HG03095 (cell line): Measurements from ENCODE around the gene QSOX1.
A peak's percentile ranks its signal among the peaks of the same experiment; 100 is the strongest.

Experiments
- ATAC-seq: cut with Tn5 transposase; IDR thresholded peaks from one replicate; pipeline ENCODE4 v1.9.1; 2021; ENCODE audit warnings: moderate library complexity; ENCODE audit not compliant: unreplicated experiment

Gene QSOX1

DNA sequence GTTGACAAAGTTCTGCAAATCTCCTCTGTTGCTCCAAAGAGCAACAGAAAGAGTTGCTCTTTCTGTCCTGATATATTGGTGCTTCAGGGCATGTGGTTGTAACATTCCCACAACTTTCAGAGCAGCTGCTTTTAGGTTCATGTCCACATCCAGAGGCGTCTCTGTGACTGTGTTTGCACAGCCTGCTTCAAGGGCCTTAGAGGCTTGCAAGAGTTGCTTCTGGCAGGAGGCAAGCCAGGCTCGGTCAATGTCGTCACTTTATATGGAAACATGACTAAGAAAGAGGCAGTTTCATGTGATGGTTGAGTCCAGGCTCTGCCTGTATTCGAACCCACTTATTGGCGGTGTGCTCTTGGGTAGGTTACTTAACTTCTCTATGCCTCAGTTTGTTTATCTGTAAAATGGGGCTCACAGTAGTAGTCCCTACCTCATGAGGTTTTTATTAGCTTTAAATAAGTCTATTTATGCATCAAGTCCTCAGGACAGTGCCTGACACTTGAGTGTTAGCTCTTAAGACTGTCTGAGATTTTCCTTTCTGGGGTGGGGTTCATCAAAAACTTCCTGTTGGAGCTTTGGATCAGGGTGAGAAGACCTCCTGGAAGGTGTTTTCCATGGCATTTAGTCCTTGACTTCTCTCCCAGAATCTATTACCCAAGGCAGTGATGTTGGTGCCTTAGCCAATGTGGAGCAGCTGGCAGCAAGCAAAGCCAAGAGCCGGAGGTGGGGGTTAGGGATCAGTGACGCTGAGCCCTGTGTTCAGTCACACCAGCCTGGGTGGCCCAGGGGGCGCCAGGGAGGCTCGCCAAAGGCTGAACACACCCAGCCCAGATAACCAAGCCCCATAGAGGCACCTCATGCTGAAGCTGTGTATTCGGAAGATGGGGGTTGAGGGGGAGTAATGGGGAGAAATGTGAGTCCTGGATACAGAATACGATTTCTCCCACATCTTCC is 94.3 kb downstream of the QSOX1 start:
- no peak for ATAC-seq

DNA sequence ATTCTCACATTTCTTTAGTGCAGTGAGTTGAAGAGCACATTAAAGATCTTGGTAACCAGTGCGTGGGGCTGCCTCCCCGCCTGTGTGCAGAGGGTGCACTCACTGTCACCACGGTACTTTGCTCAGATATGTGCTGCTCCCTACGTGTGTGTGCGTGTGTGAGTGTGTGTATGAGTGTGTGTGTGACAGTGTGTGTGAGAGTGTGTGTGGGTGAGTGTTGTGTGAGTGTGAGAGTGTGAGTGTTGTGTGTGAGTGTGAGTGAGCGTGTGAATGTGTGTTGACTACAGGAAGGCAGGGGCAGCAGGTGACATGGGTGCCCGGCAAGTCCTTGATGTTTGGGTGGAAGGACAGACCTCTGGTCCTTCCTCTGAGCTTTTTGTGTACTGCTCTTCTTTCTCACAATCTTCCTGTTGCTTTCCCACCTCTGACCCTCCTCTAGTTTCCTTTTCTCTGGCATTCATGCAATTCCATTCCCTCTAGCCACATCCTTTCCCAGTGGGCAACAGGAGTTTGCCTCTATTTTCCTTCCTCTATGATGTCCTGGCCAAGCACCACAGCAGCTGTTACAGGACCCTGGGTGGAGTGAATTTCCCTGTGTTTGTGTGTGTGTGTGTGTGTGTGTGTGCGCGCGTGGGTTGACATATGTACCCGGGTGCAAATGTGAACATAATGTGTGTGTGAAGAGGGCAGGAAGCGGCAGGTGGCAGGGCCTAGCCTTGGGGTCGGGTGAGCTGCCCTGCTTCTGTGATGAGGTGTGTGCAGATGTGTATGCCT is 95.2 kb downstream of the QSOX1 start:
- ATAC-seq: no peak

DNA sequence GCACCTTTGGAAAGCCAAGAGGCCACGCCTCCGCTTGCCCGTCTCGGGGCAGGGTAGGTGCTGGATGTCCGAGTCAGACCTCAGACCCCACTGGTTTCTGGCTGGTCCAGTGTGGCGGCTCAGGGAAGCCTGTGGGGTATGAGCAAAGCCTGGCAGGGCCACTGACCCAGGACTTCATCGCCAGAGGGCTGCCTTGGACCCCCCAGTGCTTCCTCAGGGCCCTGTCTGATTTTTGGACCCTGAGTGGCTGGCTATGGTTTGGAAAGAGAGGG is 95.8 kb downstream of the QSOX1 start:
- no peak for ATAC-seq

DNA sequence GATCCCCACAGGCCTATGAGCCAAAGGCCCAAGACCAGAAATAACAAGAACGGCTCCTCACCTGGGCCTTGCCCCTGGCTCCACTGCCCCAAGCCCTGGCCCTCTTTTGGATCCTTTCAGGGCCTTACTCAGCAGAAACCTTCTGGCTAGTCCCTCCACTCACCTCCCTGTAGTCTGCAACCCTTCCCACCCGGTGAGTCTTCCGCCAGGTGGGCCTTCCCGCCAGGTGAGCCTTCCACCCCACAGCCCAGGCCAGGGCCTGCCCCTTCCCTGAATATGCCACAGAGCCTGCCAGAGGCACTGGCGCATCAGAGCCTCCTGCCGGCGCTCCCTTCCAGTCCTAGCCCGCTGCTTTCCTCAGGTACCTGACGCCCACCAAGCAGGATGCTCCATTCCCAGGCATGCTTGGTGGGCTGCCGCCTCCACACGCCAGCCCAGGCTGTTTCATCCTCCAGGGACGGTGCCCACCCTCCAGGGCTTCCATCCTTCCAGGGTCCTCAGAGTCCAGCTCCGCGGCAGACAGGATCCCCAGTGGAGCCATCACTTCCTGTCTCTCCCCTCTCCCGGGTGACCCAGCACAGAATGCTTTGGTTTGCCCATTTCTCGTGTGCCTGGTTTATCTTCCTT is 96.3 kb downstream of the QSOX1 start:
- no peak for ATAC-seq

DNA sequence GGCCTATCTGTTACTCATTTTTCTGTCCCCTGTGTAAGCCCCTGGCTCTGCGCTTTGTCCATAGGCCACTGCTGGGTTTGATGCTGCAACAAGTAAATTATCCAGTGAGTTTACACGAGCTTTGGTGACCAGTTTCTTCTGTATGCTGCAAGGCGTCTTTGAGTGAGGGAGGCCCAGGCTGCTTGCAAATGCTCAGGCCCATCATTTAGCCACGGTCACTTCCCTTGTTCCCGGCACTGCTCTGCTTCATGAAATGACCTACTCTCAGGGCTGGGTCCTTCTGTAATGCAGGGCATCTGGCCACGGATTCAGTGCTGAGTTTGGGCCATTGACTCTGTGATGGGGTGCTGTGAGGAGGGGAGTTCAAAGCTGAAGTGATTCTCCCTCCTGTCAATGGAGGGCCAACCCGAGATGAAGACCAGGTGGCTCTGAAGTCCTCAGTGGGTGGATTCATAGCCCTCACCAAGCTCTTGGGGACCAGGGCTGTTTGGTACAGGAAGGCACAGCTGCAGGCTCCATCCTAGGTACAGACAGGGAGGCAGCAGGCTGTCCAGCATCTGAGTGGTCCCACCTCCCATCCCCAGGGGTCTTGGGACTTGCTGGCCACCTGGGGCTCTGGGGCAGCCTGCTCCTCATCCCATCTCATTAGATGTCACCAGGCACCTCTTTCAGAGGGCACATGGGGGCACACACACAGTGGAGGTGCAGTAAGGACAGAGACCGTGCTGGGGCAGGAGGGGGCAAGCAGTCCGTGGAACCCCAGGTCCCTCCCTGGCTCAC is 97.0 kb downstream of the QSOX1 start:
- no peak for ATAC-seq

DNA sequence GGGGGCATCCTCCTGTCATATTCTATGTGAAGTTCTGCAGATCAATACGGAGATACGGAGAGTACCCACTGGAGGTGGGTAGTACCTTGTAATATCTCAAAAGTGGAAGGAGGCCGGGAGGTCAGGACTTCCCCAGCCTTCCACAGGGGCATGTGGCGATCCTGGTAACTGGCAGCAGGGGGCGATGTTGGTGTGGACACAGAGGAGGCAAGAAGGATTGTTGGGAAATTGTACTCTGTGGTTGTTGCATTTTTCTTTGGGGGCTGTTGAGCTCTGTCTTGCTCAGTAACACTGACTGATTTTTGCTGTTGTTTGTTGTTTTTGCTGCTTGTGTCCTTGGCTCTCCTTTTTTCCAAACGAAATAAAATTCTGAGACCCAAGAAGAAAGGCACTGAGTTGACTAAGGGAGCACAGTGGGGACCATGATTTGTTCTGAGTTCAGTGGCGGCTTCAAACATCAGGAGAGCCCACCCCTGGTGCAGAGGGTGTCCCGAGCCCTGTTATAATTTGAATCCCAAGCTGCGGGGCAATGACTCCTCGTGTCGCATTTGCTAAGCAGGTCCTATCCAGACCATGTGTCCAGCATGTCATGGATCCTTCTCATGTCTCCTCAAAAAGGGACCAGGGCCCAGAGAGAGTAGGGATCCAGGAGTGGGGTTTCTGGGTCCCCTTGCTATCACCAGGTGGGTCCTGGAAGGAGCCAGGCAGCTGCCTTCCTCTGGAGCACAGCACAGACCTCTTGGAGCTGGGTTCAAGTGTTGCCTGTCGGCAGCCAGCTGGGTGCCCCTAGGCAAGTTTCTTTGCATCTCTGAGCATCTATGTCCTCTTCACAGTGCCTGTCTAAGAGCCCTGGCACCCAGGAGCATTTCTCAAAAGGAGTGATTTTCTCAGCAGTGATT is 98.2 kb downstream of the QSOX1 start:
- ATAC-seq: peak; percentile 64
